ENCODE measurements around the gene FYCO1.

Gene FYCO1

DNA sequence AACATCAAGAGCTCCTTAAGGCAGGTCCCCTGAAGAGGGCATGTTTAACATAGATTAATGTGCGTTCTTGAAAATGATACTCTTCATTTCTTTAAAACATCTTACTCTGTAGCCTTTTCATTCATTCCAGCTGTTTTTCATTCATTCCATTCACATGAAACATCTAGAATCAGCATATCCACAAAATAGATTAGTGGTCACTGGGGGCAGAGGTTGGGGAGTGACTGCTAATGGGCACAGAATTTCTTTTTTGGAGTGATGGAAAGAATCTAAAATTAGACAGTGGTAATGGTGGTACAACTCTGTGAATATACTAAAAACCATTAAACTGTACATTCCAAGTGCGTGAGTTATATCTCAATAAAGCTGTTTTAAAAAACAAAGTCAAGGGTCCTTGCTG lies 67.7 kb downstream of the FYCO1 start:
- Histone ChIP-seq H3K79me2 (ENCODE audit: control insufficient read depth, insufficient read depth, low read length, poor library complexity) (no peaks in the 10 kb centered on the region), H2AFZ (ENCODE audit: insufficient read depth, low read length, poor library complexity) (no peak overlapping the region), H4K8ac (ENCODE audit: low read depth, low read length) (no peak overlapping the region), H3K27ac (ENCODE audit: low read depth, low read length) (no peak overlapping the region), H3K36me3 (ENCODE audit: control insufficient read depth in 1 of 2, insufficient read depth in 2 of 2, low read length in 2 of 2) (peaks cover 30 to 35% of the 10 kb centered on the region in 2 experiments), H3K4me2 (ENCODE audit: low read length) (no peak overlapping the region), H4K12ac (ENCODE audit: low read depth, low read length) (no peak overlapping the region), H3K9me3 (ENCODE audit: insufficient read depth, low read depth, low read length) (no peaks in the 10 kb centered on the region), H3K4me1 (ENCODE audit: control insufficient read depth in 1 of 2, insufficient read depth in 2 of 2, low read length in 2 of 2) (no peaks in the 10 kb centered on the region), H3K4me3 (ENCODE audit: low read depth, low read length) (no peak overlapping the region), H3K9ac (ENCODE audit: low read length) (no peak overlapping the region), H2AK5ac (ENCODE audit: low read length) (no peak overlapping the region), H3K23ac (ENCODE audit: low read length) (no peak overlapping the region), H3K27me3 (ENCODE audit: insufficient read depth, low read length) (no peaks in the 10 kb centered on the region), H3K14ac (ENCODE audit: low read length) (no peak overlapping the region), H4K91ac (ENCODE audit: low read depth, low read length) (no peak overlapping the region), H3K4ac (ENCODE audit: low read depth, low read length) (no peak overlapping the region), H2BK120ac (ENCODE audit: insufficient read depth, low read length, poor library complexity) (no peak overlapping the region), H3K79me1 (ENCODE audit: low read length) (no peaks in the 10 kb centered on the region), H2BK12ac (ENCODE audit: low read length) (no peak overlapping the region), H3K18ac (ENCODE audit: low read length) (no peak overlapping the region), H2BK5ac (ENCODE audit: low read depth, low read length, poor library complexity) (no peak overlapping the region)
- no peak for DNase-seq
- no CpG with 5 or more reads among the region's 2 CpGs for WGBS (ENCODE audit: extremely low coverage, insufficient coverage, insufficient read length)

DNA sequence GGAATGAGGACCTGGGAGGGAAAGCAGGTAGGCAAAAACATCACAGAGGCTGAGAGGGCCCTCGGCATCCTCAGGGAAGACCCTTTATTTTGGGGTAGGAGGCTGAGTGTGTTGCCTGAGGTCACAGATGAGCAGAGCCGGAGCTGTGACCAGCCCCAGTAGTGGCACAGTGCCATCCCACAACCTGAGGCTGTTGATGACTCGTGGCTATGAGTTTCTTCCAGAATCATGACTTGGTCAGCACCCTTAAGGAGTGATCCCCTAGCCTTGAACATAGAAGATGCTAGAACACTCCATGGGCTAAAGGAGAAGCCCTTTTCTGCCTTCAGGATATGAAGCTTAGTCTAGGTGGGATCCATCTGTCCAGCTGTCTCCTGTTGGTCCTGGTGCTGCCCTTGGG lies 71.9 kb downstream of the FYCO1 start:
- Histone ChIP-seq H4K8ac (ENCODE audit: low read depth, low read length) (no peak overlapping the region), H4K91ac (ENCODE audit: low read depth, low read length) (no peak overlapping the region), H2BK12ac (ENCODE audit: low read length) (no peak overlapping the region), H3K4me2 (ENCODE audit: low read length) (no peak overlapping the region), H3K4ac (ENCODE audit: low read depth, low read length) (no peak overlapping the region), H3K23ac (ENCODE audit: low read length) (no peak overlapping the region), H3K9me3 (ENCODE audit: insufficient read depth, low read depth, low read length) (no peaks in the 10 kb centered on the region), H3K4me3 (ENCODE audit: low read depth, low read length) (no peak overlapping the region), H3K4me1 (ENCODE audit: control insufficient read depth in 1 of 2, insufficient read depth in 2 of 2, low read length in 2 of 2) (no peaks in the 10 kb centered on the region), H3K18ac (ENCODE audit: low read length) (no peak overlapping the region), H3K14ac (ENCODE audit: low read length) (no peak overlapping the region), H3K9ac (ENCODE audit: low read length) (no peak overlapping the region), H3K79me2 (ENCODE audit: control insufficient read depth, insufficient read depth, low read length, poor library complexity) (no peaks in the 10 kb centered on the region), H2BK5ac (ENCODE audit: low read depth, low read length, poor library complexity) (no peak overlapping the region), H2AFZ (ENCODE audit: insufficient read depth, low read length, poor library complexity) (no peak overlapping the region), H4K12ac (ENCODE audit: low read depth, low read length) (no peak overlapping the region), H2AK5ac (ENCODE audit: low read length) (no peak overlapping the region), H3K27me3 (ENCODE audit: insufficient read depth, low read length) (no peaks in the 10 kb centered on the region), H3K27ac (ENCODE audit: low read depth, low read length) (no peak overlapping the region), H3K79me1 (ENCODE audit: low read length) (no peaks in the 10 kb centered on the region), H3K36me3 (ENCODE audit: control insufficient read depth in 1 of 2, insufficient read depth in 2 of 2, low read length in 2 of 2) (peaks cover 32 to 33% of the 10 kb centered on the region in 2 experiments), H2BK120ac (ENCODE audit: insufficient read depth, low read length, poor library complexity) (no peak overlapping the region)
- DNase-seq, result no peak
- no CpG with 5 or more reads among the region's 3 CpGs for WGBS (ENCODE audit: extremely low coverage, insufficient coverage, insufficient read length)

- WGBS (ENCODE audit: extremely low coverage, insufficient coverage, insufficient read length), result no CpG with 5 or more reads among the region's 4 CpGs
Measured at GRCh38 chr3:45922950-45923590, 72.6 kb downstream of the FYCO1 start.

GRCh38 chr3:45922039-45922326 lies 73.6 kb downstream of the FYCO1 start:
- Histone ChIP-seq H3K4me1 (ENCODE audit: control insufficient read depth in 1 of 2, insufficient read depth in 2 of 2, low read length in 2 of 2) (no peaks in the 10 kb centered on the region), H3K18ac (ENCODE audit: low read length) (no peak overlapping the region), H3K27ac (ENCODE audit: low read depth, low read length) (no peak overlapping the region), H3K23ac (ENCODE audit: low read length) (no peak overlapping the region), H3K79me1 (ENCODE audit: low read length) (no peaks in the 10 kb centered on the region), H3K27me3 (ENCODE audit: insufficient read depth, low read length) (no peaks in the 10 kb centered on the region), H4K91ac (ENCODE audit: low read depth, low read length) (no peak overlapping the region), H3K4me3 (ENCODE audit: low read depth, low read length) (no peak overlapping the region), H2BK120ac (ENCODE audit: insufficient read depth, low read length, poor library complexity) (no peak overlapping the region), H3K9me3 (ENCODE audit: insufficient read depth, low read depth, low read length) (no peaks in the 10 kb centered on the region), H2AK5ac (ENCODE audit: low read length) (no peak overlapping the region), H2BK12ac (ENCODE audit: low read length) (no peak overlapping the region), H2BK5ac (ENCODE audit: low read depth, low read length, poor library complexity) (no peak overlapping the region), H3K14ac (ENCODE audit: low read length) (no peak overlapping the region), H3K9ac (ENCODE audit: low read length) (no peak overlapping the region), H3K4me2 (ENCODE audit: low read length) (no peak overlapping the region), H3K4ac (ENCODE audit: low read depth, low read length) (no peak overlapping the region), H3K36me3 (ENCODE audit: control insufficient read depth in 1 of 2, insufficient read depth in 2 of 2, low read length in 2 of 2) (peaks cover 23 to 24% of the 10 kb centered on the region in 2 experiments), H2AFZ (ENCODE audit: insufficient read depth, low read length, poor library complexity) (no peak overlapping the region), H4K12ac (ENCODE audit: low read depth, low read length) (no peak overlapping the region), H3K79me2 (ENCODE audit: control insufficient read depth, insufficient read depth, low read length, poor library complexity) (no peaks in the 10 kb centered on the region), H4K8ac (ENCODE audit: low read depth, low read length) (no peak overlapping the region)
- DNase-seq, result no peak
- no CpG with 5 or more reads among the region's 3 CpGs for WGBS (ENCODE audit: extremely low coverage, insufficient coverage, insufficient read length)

More at GRCh38 chr3:45922950-45923590, 72.6 kb downstream of the FYCO1 start:
- no peaks in the 10 kb centered on the region for H3K27me3 ChIP-seq (ENCODE audit: insufficient read depth, low read length)
- H3K79me2 ChIP-seq (ENCODE audit: control insufficient read depth, insufficient read depth, low read length, poor library complexity), result no peaks in the 10 kb centered on the region
- H4K8ac ChIP-seq (ENCODE audit: low read depth, low read length), result no peak overlapping the region
- H3K36me3 ChIP-seq (ENCODE audit: control insufficient read depth in 1 of 2, insufficient read depth in 2 of 2, low read length in 2 of 2), result peaks cover 28 to 29% of the 10 kb centered on the region in 2 experiments
- no peak overlapping the region for H2AFZ ChIP-seq (ENCODE audit: insufficient read depth, low read length, poor library complexity)
- no peak overlapping the region for H3K9ac ChIP-seq (ENCODE audit: low read length)
- no peak overlapping the region for H2BK120ac ChIP-seq (ENCODE audit: insufficient read depth, low read length, poor library complexity)
- H3K9me3 ChIP-seq (ENCODE audit: insufficient read depth, low read depth, low read length), result no peaks in the 10 kb centered on the region
- H3K4me2 ChIP-seq (ENCODE audit: low read length), result no peak overlapping the region
- no peak overlapping the region for H3K14ac ChIP-seq (ENCODE audit: low read length)
- H3K79me1 ChIP-seq (ENCODE audit: low read length), result no peaks in the 10 kb centered on the region
- H3K18ac ChIP-seq (ENCODE audit: low read length), result no peak overlapping the region
- H2AK5ac ChIP-seq (ENCODE audit: low read length), result no peak overlapping the region
- H4K12ac ChIP-seq (ENCODE audit: low read depth, low read length), result no peak overlapping the region
- H3K23ac ChIP-seq (ENCODE audit: low read length), result no peak overlapping the region
- H3K4ac ChIP-seq (ENCODE audit: low read depth, low read length), result no peak overlapping the region
- H2BK12ac ChIP-seq (ENCODE audit: low read length), result no peak overlapping the region
- H3K27ac ChIP-seq (ENCODE audit: low read depth, low read length), result no peak overlapping the region
- no peak overlapping the region for H2BK5ac ChIP-seq (ENCODE audit: low read depth, low read length, poor library complexity)
- H3K4me1 ChIP-seq (ENCODE audit: control insufficient read depth in 1 of 2, insufficient read depth in 2 of 2, low read length in 2 of 2), result no peaks in the 10 kb centered on the region
- H3K4me3 ChIP-seq (ENCODE audit: low read depth, low read length), result no peak overlapping the region
- no peak overlapping the region for H4K91ac ChIP-seq (ENCODE audit: low read depth, low read length)
- no peak for DNase-seq

All from trophoblast cell (in vitro differentiated cells and primary cell).